ENCODE measurements around the gene FASTKD1.

GRCh38 chr2:169513094-169513493 lies 60.6 kb downstream of the FASTKD1 start:
- TF ChIP-seq SUZ12 (IDR thresholded peaks at IDR 0.05; ENCODE audit: extremely low read depth, insufficient read depth, insufficient read length): no peak
- no peak for TF ChIP-seq YY1 (IDR thresholded peaks at IDR 0.05; ENCODE audit: insufficient read depth, insufficient read length)
